Mesenchymal stem cell (in vitro differentiated cells and primary cell): ENCODE results near the gene SMCHD1. TPM values are rescaled to one million over a fixed set of nuclear protein-coding genes. Genes with fewer than 3 reads are reported as not detected.

Experiments
- DNase-seq: peaks from one replicate; pipeline ENCODE4 v3.0.0-alpha.2; 2013
- H2AFZ ChIP-seq: one replicate; pipeline ENCODE4 v1.6.1; 2013; ENCODE audit warnings: low read depth, mild to moderate bottlenecking, control low read depth, inconsistent platforms, low read length, moderate library complexity
- H2AK5ac ChIP-seq: 2 replicates; pipeline ENCODE4 v1.6.1; 2013; ENCODE audit warnings: low read length, moderate library complexity, mild to moderate bottlenecking, inconsistent platforms; ENCODE audit not compliant: severe bottlenecking
- H2BK120ac ChIP-seq: one replicate; pipeline ENCODE4 v1.6.1; 2013; ENCODE audit warnings: low read depth, mild to moderate bottlenecking, inconsistent platforms, low read length, moderate library complexity
- H2BK12ac ChIP-seq, 2 experiments: one replicate each; pipeline ENCODE4 v1.6.1; 2013; ENCODE audit warnings: inconsistent platforms in 2 of 2, low read length in 2 of 2, mild to moderate bottlenecking in 2 of 2, moderate library complexity in 2 of 2, control low read depth in 1 of 2
- H2BK15ac ChIP-seq: one replicate; pipeline ENCODE4 v1.6.1; 2013; ENCODE audit warnings: mild to moderate bottlenecking, low read depth, inconsistent platforms; ENCODE audit not compliant: poor library complexity, severe bottlenecking
- H2BK5ac ChIP-seq: 2 replicates; pipeline ENCODE4 v1.6.1; 2013; ENCODE audit warnings: low read depth, mild to moderate bottlenecking, low read length, control low read depth, inconsistent platforms; ENCODE audit not compliant: poor library complexity, severe bottlenecking
- H3K14ac ChIP-seq, 2 experiments: one replicate each; pipeline ENCODE4 v1.6.1; 2013; ENCODE audit warnings: inconsistent platforms in 2 of 2, low read length in 2 of 2, control low read depth in 1 of 2, mild to moderate bottlenecking in 1 of 2, moderate library complexity in 1 of 2
- H3K18ac ChIP-seq, 2 experiments: one replicate each; pipeline ENCODE4 v1.6.1; 2013; ENCODE audit warnings: inconsistent platforms in 2 of 2, low read length in 2 of 2, control low read depth in 1 of 2, low read depth in 1 of 2, mild to moderate bottlenecking in 1 of 2
- H3K23ac ChIP-seq, 2 experiments: one replicate each; pipeline ENCODE4 v1.6.1; 2013; ENCODE audit warnings: inconsistent platforms in 2 of 2, low read length in 2 of 2, mild to moderate bottlenecking in 2 of 2, moderate library complexity in 2 of 2, control low read depth in 1 of 2
- H3K27ac ChIP-seq: 2 replicates; pipeline ENCODE4 v1.5.1; 2013; ENCODE audit warnings: mild to moderate bottlenecking, moderate library complexity, low read length, control low read depth, inconsistent platforms; ENCODE audit not compliant: poor library complexity, severe bottlenecking
- H3K27me3 ChIP-seq, 2 experiments: 2 replicates each; pipeline versions ENCODE4 v1.6.1 to v1.7.0; 2013; ENCODE audit warnings: low read length in 2 of 2, mild to moderate bottlenecking in 2 of 2, moderate library complexity in 2 of 2, control low read depth in 1 of 2, inconsistent platforms in 1 of 2; ENCODE audit not compliant: control insufficient read depth in 1 of 2, insufficient read depth in 1 of 2
- H3K36me3 ChIP-seq, 2 experiments: 2 replicates each; pipeline versions ENCODE4 v1.6.1 to v1.7.0; 2013; ENCODE audit warnings: low read length in 2 of 2, control low read depth in 1 of 2, inconsistent platforms in 1 of 2, low read depth in 1 of 2, mild to moderate bottlenecking in 1 of 2; ENCODE audit not compliant: insufficient read depth in 2 of 2, control insufficient read depth in 1 of 2
- H3K4ac ChIP-seq, 2 experiments: one replicate each; pipeline ENCODE4 v1.6.1; 2013; ENCODE audit warnings: inconsistent platforms in 2 of 2, low read length in 2 of 2, mild to moderate bottlenecking in 2 of 2, moderate library complexity in 2 of 2, control low read depth in 1 of 2, low read depth in 1 of 2
- H3K4me1 ChIP-seq: 2 replicates; pipeline ENCODE4 v1.6.1; 2013; ENCODE audit warnings: low read depth, low read length, control low read depth; ENCODE audit not compliant: control insufficient read depth, insufficient read depth
- H3K4me2 ChIP-seq: 2 replicates; pipeline ENCODE4 v1.6.1; 2013; ENCODE audit warnings: low read length, mild to moderate bottlenecking, inconsistent platforms; ENCODE audit not compliant: poor library complexity, severe bottlenecking
- H3K4me3 ChIP-seq, 2 experiments: 2 replicates each; pipeline versions ENCODE4 v1.5.1 to v1.7.0; 2013; ENCODE audit warnings: low read length in 2 of 2, mild to moderate bottlenecking in 2 of 2, control low read depth in 1 of 2, low read depth in 1 of 2; ENCODE audit not compliant: insufficient read depth in 1 of 2
- H3K79me1 ChIP-seq: replicated peaks from 2 replicates; pipeline ENCODE4 v1.6.1; 2013; ENCODE audit warnings: mild to moderate bottlenecking, control low read depth, low read length, inconsistent platforms; ENCODE audit not compliant: poor library complexity, severe bottlenecking
- H3K9ac ChIP-seq: 2 replicates; pipeline ENCODE4 v1.7.0; 2013; ENCODE audit warnings: mild to moderate bottlenecking, low read length, moderate library complexity
- H3K9me3 ChIP-seq: 2 replicates; pipeline ENCODE4 v1.7.0; 2013; ENCODE audit warnings: mild to moderate bottlenecking, low read length; ENCODE audit not compliant: control insufficient read depth
- H4K8ac ChIP-seq: one replicate; pipeline ENCODE4 v1.6.1; 2013; ENCODE audit warnings: inconsistent platforms, mild to moderate bottlenecking, low read length, moderate library complexity
- H4K91ac ChIP-seq: one replicate; pipeline ENCODE4 v1.6.1; 2013; ENCODE audit warnings: mild to moderate bottlenecking, low read length, inconsistent platforms
- WGBS: methylation state at CpG from one replicate; pipeline ENCODE4 v1.1.7; 2013; ENCODE audit warnings: mixed read lengths; 5-methylcytosine and 5-hydroxymethylcytosine counted together
- small RNA-seq: library from polyadenylated mRNA; stranded (forward); fragments of <200 nt; extraction: miRNeasy Mini kit (QIAGEN cat#:217004); gene quantifications from one replicate; pipeline ENCODE3, GENCODE V24; 2013; ENCODE audit warnings: low read depth

SMCHD1 gene

DNA sequence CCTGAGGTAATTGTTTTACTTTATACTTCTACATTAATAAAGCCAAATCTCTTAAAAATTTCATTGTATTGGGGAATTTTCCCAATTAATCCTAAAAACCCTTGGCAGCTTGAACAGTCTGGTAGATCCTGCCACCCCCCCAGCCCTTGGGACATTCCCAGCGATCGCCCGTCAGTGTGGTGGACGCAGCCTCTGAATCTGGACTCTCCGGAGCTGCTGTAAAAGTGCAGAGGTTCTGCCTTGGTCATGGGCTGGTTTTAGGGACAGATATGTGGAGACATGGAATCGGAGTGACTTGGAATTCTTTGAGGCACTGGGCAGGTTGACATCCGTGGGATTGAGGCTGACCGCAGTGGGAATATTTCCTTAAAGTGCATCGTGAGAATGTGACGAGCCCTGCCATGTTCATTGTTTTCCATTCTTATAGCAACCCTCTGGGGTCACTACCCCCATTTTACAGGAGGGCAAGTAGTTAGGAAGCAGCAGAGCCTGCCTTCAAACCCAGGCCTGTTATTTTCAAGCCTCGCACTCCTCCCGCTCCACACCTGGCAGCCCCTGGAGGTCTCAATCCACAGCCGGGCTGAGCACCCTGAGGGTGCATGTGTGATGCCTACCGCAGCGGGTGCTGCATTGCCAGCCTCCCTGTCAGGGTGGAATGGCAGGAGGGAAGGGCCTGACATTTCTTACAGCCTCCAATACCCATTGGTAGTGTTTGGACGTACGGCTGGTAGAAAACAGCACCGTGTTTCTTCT, 197.8 kb downstream of the SMCHD1 start:
- Histone ChIP-seq H3K4me3 (no peak overlapping the region), H3K14ac (no peak overlapping the region), H2BK12ac (no peak overlapping the region), H2AK5ac (no peak overlapping the region), H3K36me3 (peaks cover 0 to 4% of the 10 kb centered on the region in 2 experiments), H2BK120ac (no peak overlapping the region), H3K9me3 (no peaks in the 10 kb centered on the region), H4K91ac (no peak overlapping the region), H3K4me1 (peaks cover 2% of the 10 kb centered on the region), H2AFZ (no peak overlapping the region), H3K23ac (no peak overlapping the region), H3K4ac (no peak overlapping the region), H3K9ac (no peak overlapping the region), H3K79me1 (no peaks in the 10 kb centered on the region), H4K8ac (no peak overlapping the region), H3K4me2 (no peak overlapping the region), H3K27ac (no peak overlapping the region), H2BK15ac (no peak overlapping the region), H2BK5ac (no peak overlapping the region), H3K27me3 (peaks cover 0 to 19% of the 10 kb centered on the region in 2 experiments), H3K18ac (no peak overlapping the region)
- WGBS, result 86% methylated on average over 17 of the region's 18 CpGs
- DNase-seq, result no peak

GRCh38 chr18:2853926-2854664, 198.6 kb downstream of the SMCHD1 start:
- H2AFZ ChIP-seq, result no peak overlapping the region

More at GRCh38 chr18:2853926-2854664, 198.6 kb downstream of the SMCHD1 start:
- Histone ChIP-seq H3K4me1 (peaks cover 2% of the 10 kb centered on the region), H2AK5ac (no peak overlapping the region), H3K4me2 (no peak overlapping the region), H3K18ac (peak overlapping the region in 1 of 2 experiments; percentile 43), H2BK15ac (no peak overlapping the region), H3K36me3 (peaks cover 0 to 4% of the 10 kb centered on the region in 2 experiments), H4K8ac (no peak overlapping the region), H3K79me1 (no peaks in the 10 kb centered on the region), H3K9me3 (no peaks in the 10 kb centered on the region), H3K9ac (peak overlapping the region; percentile 67), H2BK120ac (no peak overlapping the region), H3K27ac (no peak overlapping the region), H2BK12ac (no peak overlapping the region), H3K4ac (no peak overlapping the region), H3K27me3 (peaks cover 0 to 12% of the 10 kb centered on the region in 2 experiments), H4K91ac (no peak overlapping the region), H2BK5ac (no peak overlapping the region), H3K4me3 (peak overlapping the region in 1 of 2 experiments; percentile 46), H3K23ac (no peak overlapping the region), H3K14ac (no peak overlapping the region)
- DNase-seq, result no peak
- WGBS, result 56% methylated on average over 5 of the region's 7 CpGs

Small RNAs within 50 kb of the gene (small RNA-seq; reads per million reads assigned to genes)
- gene RF00019, result not detected
- gene RNU6-340P, result not detected
